WERI-Rb-1 (cell line): ENCODE results near the gene SDK2.

Source experiments
- DNase-seq: peaks from one replicate; pipeline ENCODE4 v3.0.0-alpha.2; 2020
- H3K27ac ChIP-seq: fragments of 250-450 bp; sonication (Bioruptor Pico); 2 replicates; pipeline ENCODE4 v1.5.1; 2020; ENCODE audit warnings: mild to moderate bottlenecking, moderate library complexity
- H3K27me3 ChIP-seq: fragments of 250-450 bp; sonication (Bioruptor Pico); 2 replicates; pipeline ENCODE4 v1.5.1; 2021; ENCODE audit warnings: mild to moderate bottlenecking, low read depth, moderate library complexity; ENCODE audit not compliant: insufficient read depth, severe bottlenecking
- H3K36me3 ChIP-seq: fragments of 250-450 bp; sonication (Bioruptor Pico); 2 replicates; pipeline ENCODE4 v1.5.1; 2020; ENCODE audit warnings: mild to moderate bottlenecking, moderate library complexity
- H3K4me3 ChIP-seq: 2 replicates; pipeline ENCODE4 v1.5.1; 2011; ENCODE audit warnings: low read depth, mild to moderate bottlenecking, control low read depth, low read length
- H3K9me3 ChIP-seq: fragments of 250-450 bp; sonication (Bioruptor Pico); 2 replicates; pipeline ENCODE4 v1.5.1; 2021; ENCODE audit warnings: mild to moderate bottlenecking, moderate library complexity; ENCODE audit not compliant: severe bottlenecking
- CTCF ChIP-seq: IDR thresholded peaks from 2 replicates; pipeline ENCODE4 v1.5.1; 2011; ENCODE audit warnings: low read depth, mild to moderate bottlenecking, control low read depth, inconsistent platforms, low read length

The SDK2 gene

GRCh38 chr17:73657473-73658116 lies 13.3 kb upstream of the SDK2 start:
- Histone ChIP-seq H3K9me3 (peaks cover 13% of the 10 kb centered on the region), H3K36me3 (no peaks in the 10 kb centered on the region), H3K27me3 (no peaks in the 10 kb centered on the region), H3K4me3 (no peak overlapping the region), H3K27ac (no peak overlapping the region)
- peak; percentile 89 for DNase-seq
- peak; percentile 92 for TF ChIP-seq CTCF

GRCh38 chr17:73654241-73654640 lies 10.0 kb upstream of the SDK2 start:
- H3K9me3 ChIP-seq = peaks cover 13% of the 10 kb centered on the region
- no peak for TF ChIP-seq CTCF
- H3K4me3 ChIP-seq = no peak overlapping the region
- DNase-seq = no peak
- no peaks in the 10 kb centered on the region for H3K27me3 ChIP-seq
- H3K27ac ChIP-seq = no peak overlapping the region
- H3K36me3 ChIP-seq = no peaks in the 10 kb centered on the region

GRCh38 chr17:73653810-73654209 lies 9.6 kb upstream of the SDK2 start:
- H3K27me3 ChIP-seq = no peaks in the 10 kb centered on the region
- no peaks in the 10 kb centered on the region for H3K36me3 ChIP-seq
- DNase-seq = no peak
- peaks cover 13% of the 10 kb centered on the region for H3K9me3 ChIP-seq
- no peak overlapping the region for H3K4me3 ChIP-seq
- no peak overlapping the region for H3K27ac ChIP-seq
- no peak for TF ChIP-seq CTCF

GRCh38 chr17:73652886-73653480 lies 8.7 kb upstream of the SDK2 start:
- Histone ChIP-seq H3K27ac (no peak overlapping the region), H3K27me3 (no peaks in the 10 kb centered on the region), H3K36me3 (no peaks in the 10 kb centered on the region), H3K4me3 (no peak overlapping the region), H3K9me3 (peaks cover 13% of the 10 kb centered on the region)
- DNase-seq = no peak
- TF ChIP-seq CTCF = no peak

GRCh38 chr17:73650617-73651200 lies 6.5 kb upstream of the SDK2 start:
- Histone ChIP-seq H3K27me3 (no peaks in the 10 kb centered on the region), H3K4me3 (no peak overlapping the region), H3K27ac (no peak overlapping the region), H3K36me3 (no peaks in the 10 kb centered on the region), H3K9me3 (peaks cover 13% of the 10 kb centered on the region)
- DNase-seq = no peak
- TF ChIP-seq CTCF = no peak

GRCh38 chr17:73650140-73650539 lies 5.9 kb upstream of the SDK2 start:
- DNase-seq = peak; percentile 69
- Histone ChIP-seq H3K27ac (no peak overlapping the region), H3K4me3 (no peak overlapping the region), H3K36me3 (no peaks in the 10 kb centered on the region), H3K9me3 (peaks cover 13% of the 10 kb centered on the region), H3K27me3 (no peaks in the 10 kb centered on the region)
- TF ChIP-seq CTCF = peak; percentile 86
